Endothelial cell of umbilical vein (primary cell): ENCODE results near the gene INHBE. TPM values are rescaled to one million over a fixed set of nuclear protein-coding genes. Genes with fewer than 3 reads are reported as not detected.

Experiments
- BruUV-seq: library from RNA; stranded (reverse); fragments of 400-500 nt; replicated peaks from 2 replicates; lab custom pipeline; 2021; lab: Mats Ljungman, UMichigan
- CTCF ChIA-PET: fragments of 300-600, 350-600 bp; sonication (Branson Sonifier 250); formaldehyde crosslinking; loops from one replicate; lab custom pipeline; 2021; ENCODE audit warnings: antibody characterized with exemption, inconsistent platforms; lab: Charles Lee
- POLR2A ChIA-PET: fragments of 300-600, 350-600 bp; sonication (Branson Sonifier 250); formaldehyde crosslinking; loops from one replicate; lab custom pipeline; 2021; ENCODE audit warnings: antibody characterized with exemption, inconsistent platforms; lab: Charles Lee
- DNase-seq: peaks from one replicate; pipeline ENCODE4 v3.0.0-alpha.2; 2011; ENCODE audit warnings: low read depth, low spot score
- FAIRE-seq: peaks from 2 replicates; lab custom pipeline; 2011; peaks lifted over from hg19 to GRCh38; lab: Jason Lieb, UNC
- H2AFZ ChIP-seq: 2 replicates; pipeline ENCODE4 v1.6.0; 2012; ENCODE audit warnings: low read depth, low read length, control low read depth, inconsistent platforms
- H3K27ac ChIP-seq: 2 replicates; pipeline ENCODE4 v1.5.1; 2011; ENCODE audit warnings: low read depth, mild to moderate bottlenecking, control low read depth, low read length, moderate library complexity; ENCODE audit not compliant: insufficient read depth
- H3K27me3 ChIP-seq, 2 experiments: 2 replicates each; pipeline versions ENCODE4 v1.6.0 to v1.6.1; 2011; ENCODE audit warnings: low read length in 2 of 2, mixed read lengths in 1 of 2; ENCODE audit not compliant: control insufficient read depth in 2 of 2, insufficient read depth in 2 of 2
- H3K36me3 ChIP-seq, 2 experiments: 2 replicates in 1 of 2; 3 replicates in 1 of 2; pipeline ENCODE4 v1.5.1; 2011; ENCODE audit warnings: low read length in 2 of 2, mild to moderate bottlenecking in 1 of 2, moderate library complexity in 1 of 2; ENCODE audit not compliant: control insufficient read depth in 2 of 2, insufficient read depth in 2 of 2; ENCODE audit errors: extremely low read depth in 1 of 2
- H3K4me1 ChIP-seq: 3 replicates; pipeline ENCODE4 v1.5.1; 2011; ENCODE audit warnings: mild to moderate bottlenecking, low read length; ENCODE audit not compliant: control insufficient read depth, insufficient read depth; ENCODE audit errors: extremely low read depth
- H3K4me2 ChIP-seq: 2 replicates; pipeline ENCODE4 v1.6.1; 2011; ENCODE audit warnings: low read length, control low read depth, mixed read lengths; ENCODE audit not compliant: insufficient read depth
- H3K4me3 ChIP-seq, 3 experiments: fragments of 200-600 bp in 1 of 3; sonication (generic), shearing (Covaris generic) in 1 of 3; replicated peaks in 1 of 3; 2 replicates each; pipeline ENCODE4 v1.5.1; 2011 to 2016; ENCODE audit warnings: control low read depth in 3 of 3, low read length in 3 of 3, mild to moderate bottlenecking in 2 of 3, inconsistent platforms in 1 of 3, low read depth in 1 of 3, moderate library complexity in 1 of 3; ENCODE audit not compliant: insufficient read depth in 1 of 3
- H3K79me2 ChIP-seq: 2 replicates; pipeline ENCODE4 v1.6.0; 2012; ENCODE audit warnings: low read length, inconsistent platforms; ENCODE audit not compliant: control insufficient read depth, insufficient read depth
- H3K9ac ChIP-seq: replicated peaks from 2 replicates; pipeline ENCODE3; 2011; ENCODE audit warnings: low read length, control low read depth; ENCODE audit not compliant: insufficient read depth; ENCODE audit errors: extremely low read depth
- H3K9me1 ChIP-seq: replicated peaks from 3 replicates; pipeline ENCODE4 v1.6.0; 2011; ENCODE audit warnings: mild to moderate bottlenecking, low read length; ENCODE audit not compliant: control insufficient read depth, insufficient read depth; ENCODE audit errors: extremely low read depth
- H3K9me3 ChIP-seq: replicated peaks from 2 replicates; pipeline ENCODE4 v1.5.1; 2012; ENCODE audit warnings: low read length, inconsistent platforms; ENCODE audit not compliant: control insufficient read depth, insufficient read depth
- H4K20me1 ChIP-seq: replicated peaks from 2 replicates; pipeline ENCODE3; 2011; ENCODE audit warnings: mild to moderate bottlenecking, low read length; ENCODE audit not compliant: control insufficient read depth, insufficient read depth; ENCODE audit errors: extremely low read depth
- CTCF ChIP-seq, 2 donors: IDR thresholded peaks; 1 replicate in 1 of 2; 2 replicates in 1 of 2; pipeline ENCODE4 v1.5.1; 2011; ENCODE audit warnings: low read length in 2 of 2, mild to moderate bottlenecking in 2 of 2, moderate library complexity in 2 of 2, control low read depth in 1 of 2, inconsistent platforms in 1 of 2, low read depth in 1 of 2; ENCODE audit not compliant: insufficient read depth in 1 of 2; ENCODE audit errors: extremely low read depth in 1 of 2
- EZH2 ChIP-seq: IDR thresholded peaks from 2 replicates; pipeline ENCODE4 v1.6.1; 2012; ENCODE audit warnings: borderline replicate concordance, low read depth, mild to moderate bottlenecking, moderate library complexity, low read length, inconsistent platforms; ENCODE audit not compliant: severe bottlenecking
- FOS ChIP-seq: IDR thresholded peaks from 2 replicates; pipeline ENCODE4 v1.6.1; 2011; ENCODE audit warnings: mild to moderate bottlenecking, low read length, moderate library complexity, borderline replicate concordance; ENCODE audit not compliant: insufficient read depth
- GATA2 ChIP-seq: IDR thresholded peaks from 2 replicates; pipeline ENCODE4 v1.7.0; 2011; ENCODE audit warnings: low read depth, mild to moderate bottlenecking, moderate library complexity, mixed read lengths, low read length; ENCODE audit not compliant: insufficient read length, insufficient read depth
- JUN ChIP-seq: IDR thresholded peaks from 2 replicates; pipeline ENCODE4 v1.6.1; 2011; ENCODE audit warnings: borderline replicate concordance, low read depth; ENCODE audit not compliant: insufficient read length, insufficient read depth
- MAX ChIP-seq: IDR thresholded peaks from 2 replicates; pipeline ENCODE4 v1.6.1; 2011; ENCODE audit not compliant: insufficient read depth, insufficient read length
- MYC ChIP-seq: IDR thresholded peaks from one replicate; pipeline ENCODE4 v1.6.1; 2011; ENCODE audit warnings: mild to moderate bottlenecking, low read depth, low read length
- POLR2A ChIP-seq: IDR thresholded peaks from 2 replicates; pipeline ENCODE4 v1.6.1; 2012; ENCODE audit warnings: low read depth, mild to moderate bottlenecking, control low read depth, low read length
- POLR2AphosphoS5 ChIP-seq: IDR thresholded peaks from 2 replicates; pipeline ENCODE4 v1.6.1; 2012; ENCODE audit warnings: low read depth, mild to moderate bottlenecking, control low read depth, low read length, moderate library complexity; ENCODE audit not compliant: insufficient read depth
- dilution Hi-C: fragments of 300-500 bp; cut with MboI; formaldehyde crosslinking; loops from one replicate; pipeline ENCODE4 v1.15.0; 2019; ENCODE audit warnings: low sequenced_read_pairs; ENCODE audit not compliant: extremely low pct_ligation_motif_present
- intact Hi-C: fragments of 100-400 bp; cut with micrococcal nuclease; formaldehyde crosslinking; loops from one replicate; pipeline ENCODE4 v1.10.0; 2022
- polyA plus RNA-seq, 4 experiments: library from polyadenylated mRNA; depleted of rRNA in 3 of 4; stranded (reverse) in 3 of 4; unstranded in 1 of 4; fragments of >200 nt; gene quantifications; 2 replicates each; pipeline versions ENCODE4 v1.2.1 to v1.2.3, GENCODE V29; 2011 to 2012; ENCODE audit warnings: missing spikeins in 1 of 4
- total RNA-seq: library from RNA; stranded (reverse); gene quantifications from 2 replicates; pipeline ENCODE4 v1.2.3, GENCODE V29; 2021

The INHBE gene
- total and polyA plus RNA-seq, 2 donors (not counting 3 experiments of a cell fraction or from before 2014, with no cell fraction given) = not detected

- no peak for DNase-seq
- BruUV-seq = no TSS peak
- no peak overlapping the region for H3K27ac ChIP-seq
- no peaks in the 10 kb centered on the region for H3K9me1 ChIP-seq
- no peaks in the 10 kb centered on the region for H4K20me1 ChIP-seq
- CTCF ChIA-PET = interaction anchor here (1.0 kb wide), 2 partner anchors 9 to 38 kb away, joined by 3 read pairs; partner anchors contain the start of gene GLI1
- H3K4me2 ChIP-seq = no peak overlapping the region
- intact Hi-C loops (no loop called here), dilution Hi-C loops (no loop called here)
- no peak overlapping the region for H3K4me3 ChIP-seq
- H3K4me1 ChIP-seq = no peaks in the 10 kb centered on the region
- no peaks in the 10 kb centered on the region for H3K27me3 ChIP-seq
- H3K9me3 ChIP-seq = no peaks in the 10 kb centered on the region
- no peak overlapping the region for H2AFZ ChIP-seq
- TF ChIP-seq JUN (no peak), MAX (no peak), POLR2A (peak; percentile 35)
- H3K9ac ChIP-seq = no peak overlapping the region
- peaks cover 29 to 32% of the 10 kb centered on the region in 2 experiments for H3K36me3 ChIP-seq
- FAIRE-seq = no peak
- no peaks in the 10 kb centered on the region for H3K79me2 ChIP-seq
- POLR2A ChIA-PET = no interaction called here
Measured at GRCh38 chr12:57497223-57498131, 42.4 kb downstream of the INHBE start.

GRCh38 chr12:57498132-57498502 lies 43.0 kb downstream of the INHBE start:
- Histone ChIP-seq H3K79me2 (no peaks in the 10 kb centered on the region), H3K9me3 (no peaks in the 10 kb centered on the region), H3K27me3 (no peaks in the 10 kb centered on the region), H2AFZ (no peak overlapping the region), H3K36me3 (peaks cover 24 to 28% of the 10 kb centered on the region in 2 experiments), H3K9me1 (no peaks in the 10 kb centered on the region), H3K9ac (no peak overlapping the region), H3K4me3 (no peak overlapping the region), H3K27ac (no peak overlapping the region), H4K20me1 (no peaks in the 10 kb centered on the region), H3K4me1 (no peaks in the 10 kb centered on the region), H3K4me2 (no peak overlapping the region)
- DNase-seq (no peak), FAIRE-seq (no peak)
- no peak for TF ChIP-seq FOS
- no peak for TF ChIP-seq EZH2
- no peak for TF ChIP-seq MYC
- no peak for TF ChIP-seq JUN
- TF ChIP-seq POLR2A = no peak
- TF ChIP-seq GATA2 = no peak
- TF ChIP-seq CTCF (IDR thresholded peaks at IDR 0.05; ENCODE audit: extremely low read depth in 1 of 2, insufficient read depth in 1 of 2, low read depth in 1 of 2, low read length in 2 of 2) = no peak
- TF ChIP-seq POLR2AphosphoS5 = no peak
- TF ChIP-seq MAX = no peak
- ChIA-PET CTCF (no interaction called here), POLR2A (no interaction called here)
- dilution Hi-C loops (no loop called here), intact Hi-C loops (no loop called here)
- BruUV-seq = no TSS peak
